ENCODE results near the gene TRIM44.

Gene TRIM44

DNA sequence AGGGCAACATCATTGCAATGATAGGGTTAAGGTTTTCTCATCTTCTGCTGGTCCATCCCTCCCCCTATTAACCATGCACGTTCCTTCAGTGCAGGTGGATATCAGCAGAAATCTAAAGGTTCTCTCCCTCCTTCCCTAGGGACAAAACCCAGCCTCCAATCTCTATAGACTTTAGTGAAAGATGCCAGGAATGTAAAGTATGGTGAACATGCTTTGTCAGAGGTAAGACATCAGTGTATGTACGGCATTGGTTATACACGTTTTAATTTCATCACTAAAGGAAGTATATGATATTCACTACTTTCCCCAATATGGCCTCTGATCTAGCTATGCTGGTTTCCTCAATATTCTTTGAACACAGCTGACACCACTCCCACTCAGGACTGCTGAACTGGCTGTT, 200.1 kb downstream of the TRIM44 start:
- ChIA-PET POLR2A (ENCODE audit: low non-redundant PET) (interaction anchor here (0.5 kb wide), 1 partner anchor 184 kb away, joined by 5 read pairs; no protein-coding TSS in a partner anchor), CTCF (interaction anchor here (0.6 to 1.0 kb wide), 4 partner anchors 14 to 230 kb away, joined by 3 read pairs; no protein-coding TSS in a partner anchor)
- DNase-seq (ENCODE audit: low spot score): no peak
- TF ChIP-seq, protein P1, sequence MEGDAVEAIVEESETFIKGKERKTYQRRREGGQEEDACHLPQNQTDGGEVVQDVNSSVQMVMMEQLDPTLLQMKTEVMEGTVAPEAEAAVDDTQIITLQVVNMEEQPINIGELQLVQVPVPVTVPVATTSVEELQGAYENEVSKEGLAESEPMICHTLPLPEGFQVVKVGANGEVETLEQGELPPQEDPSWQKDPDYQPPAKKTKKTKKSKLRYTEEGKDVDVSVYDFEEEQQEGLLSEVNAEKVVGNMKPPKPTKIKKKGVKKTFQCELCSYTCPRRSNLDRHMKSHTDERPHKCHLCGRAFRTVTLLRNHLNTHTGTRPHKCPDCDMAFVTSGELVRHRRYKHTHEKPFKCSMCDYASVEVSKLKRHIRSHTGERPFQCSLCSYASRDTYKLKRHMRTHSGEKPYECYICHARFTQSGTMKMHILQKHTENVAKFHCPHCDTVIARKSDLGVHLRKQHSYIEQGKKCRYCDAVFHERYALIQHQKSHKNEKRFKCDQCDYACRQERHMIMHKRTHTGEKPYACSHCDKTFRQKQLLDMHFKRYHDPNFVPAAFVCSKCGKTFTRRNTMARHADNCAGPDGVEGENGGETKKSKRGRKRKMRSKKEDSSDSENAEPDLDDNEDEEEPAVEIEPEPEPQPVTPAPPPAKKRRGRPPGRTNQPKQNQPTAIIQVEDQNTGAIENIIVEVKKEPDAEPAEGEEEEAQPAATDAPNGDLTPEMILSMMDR (conservative IDR thresholded peaks at IDR 0.05; ENCODE audit: low read depth): no peak
- H3K27ac ChIP-seq: no peak overlapping the region

DNA sequence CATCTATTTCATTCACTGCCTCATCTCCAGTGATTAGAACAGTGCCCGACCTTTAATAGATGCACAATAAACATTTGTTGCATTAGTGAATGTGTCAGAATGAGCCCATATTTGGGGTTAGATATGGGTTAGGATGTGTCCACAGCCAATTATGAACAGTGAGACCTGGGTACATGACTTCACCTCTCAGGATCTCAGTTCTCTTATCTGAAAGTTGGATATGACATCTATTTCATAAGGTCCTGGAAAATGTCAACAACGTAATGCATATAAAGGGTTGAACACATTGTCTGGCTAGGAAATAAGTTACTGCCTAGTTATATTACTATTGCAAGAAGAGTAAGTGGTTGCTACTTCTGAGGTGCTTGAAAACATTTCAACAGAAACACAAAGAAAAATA, 201.6 kb downstream of the TRIM44 start:
- DNase-seq (ENCODE audit: low spot score): no peak
- TF ChIP-seq, protein P1 (conservative IDR thresholded peaks at IDR 0.05; ENCODE audit: low read depth): no peak
- ChIA-PET CTCF (no interaction called here), POLR2A (ENCODE audit: low non-redundant PET) (no interaction called here)
- H3K27ac ChIP-seq: no peak overlapping the region

DNA sequence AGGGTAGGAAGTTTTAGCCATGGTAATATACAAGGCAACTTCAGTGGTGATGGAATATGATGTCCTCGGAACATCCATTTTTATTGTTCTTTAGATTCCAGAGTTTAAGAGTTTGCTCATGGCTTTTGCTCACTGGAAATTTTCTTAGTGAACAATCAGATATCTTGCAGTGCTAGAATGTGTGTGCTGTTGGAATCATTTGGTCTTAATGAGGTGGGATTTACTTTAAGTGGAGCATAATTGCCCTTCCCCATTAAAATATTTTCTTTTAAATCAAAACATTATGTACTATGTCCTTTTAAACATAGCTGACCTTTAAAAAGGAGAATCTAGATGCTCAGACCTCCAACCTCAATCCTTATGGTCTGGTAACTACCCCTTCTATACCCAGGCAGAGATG, 204.0 kb downstream of the TRIM44 start:
- POLR2A ChIA-PET (ENCODE audit: low non-redundant PET): no interaction called here
- TF ChIP-seq, protein P1 (conservative IDR thresholded peaks at IDR 0.05; ENCODE audit: low read depth): no peak
- H3K27ac ChIP-seq: no peak overlapping the region
- no peak for DNase-seq (ENCODE audit: low spot score)
- CTCF ChIA-PET: no interaction called here

Measured in RWPE1 (cell line).